ENCODE data around the gene ZBED6. TPM values are rescaled to one million over a fixed set of nuclear protein-coding genes. Genes with fewer than 3 reads are reported as not detected.

ZBED6 gene
- total and polyA plus RNA-seq, 9 of the 15 experiments (the other 6 are each of a cell fraction or from before 2014, with no cell fraction given) = 0.21 to 16.6 (median 5.0) TPM

DNA sequence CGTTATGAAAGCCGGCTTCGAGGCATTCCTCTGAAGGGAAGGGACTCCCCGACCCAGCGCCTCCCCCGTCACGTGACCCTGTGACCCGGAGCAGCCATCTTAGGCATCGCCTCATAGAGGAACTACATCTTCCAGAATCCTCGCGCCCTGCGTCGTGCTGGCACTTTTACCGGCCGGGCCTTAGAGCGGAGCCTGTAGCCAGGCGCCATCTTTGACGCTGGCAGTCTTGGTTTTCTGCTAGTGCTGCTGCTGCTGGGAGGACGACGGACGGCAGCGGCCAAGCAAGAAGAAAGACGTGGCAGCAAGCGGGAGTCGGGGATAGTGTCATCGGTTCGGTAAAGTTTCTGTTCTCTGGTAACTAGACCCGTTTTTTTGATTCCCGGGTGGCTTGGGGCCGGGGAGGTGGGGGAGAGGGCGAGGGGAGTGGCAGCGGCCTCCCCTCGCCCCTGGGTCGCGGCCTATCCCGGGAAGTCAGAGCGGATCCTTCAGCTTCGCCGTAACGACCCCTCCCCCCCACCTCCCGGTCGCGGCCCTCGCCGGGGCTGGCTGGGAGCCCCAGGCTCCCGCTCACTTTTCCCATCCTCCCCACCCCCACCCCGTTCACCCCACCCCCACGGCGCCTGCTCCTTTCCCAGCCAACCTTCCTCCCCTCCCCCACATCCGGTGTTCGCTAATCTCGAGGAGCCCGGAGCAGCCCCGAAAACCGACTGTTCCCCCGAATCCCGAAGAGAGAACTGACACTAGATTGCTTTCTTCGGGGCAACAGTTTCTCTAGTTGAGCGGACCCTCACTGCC is at the start of gene ZBED6, which contains the start of gene ZC3H11A (continued):
- TF ChIP-seq FOSL1 (tag; conservative IDR thresholded peaks at IDR 0.05) (peak; percentile 28), STAT5A (IDR thresholded peaks at IDR 0.05; ENCODE audit: borderline replicate concordance, low read length) (no peak), NFIX (CRISPR knock-in tag; IDR thresholded peaks at IDR 0.05; ENCODE audit: low read depth) (no peak), BCL6 (CRISPR knock-in tag; IDR thresholded peaks at IDR 0.05) (no peak), SP2 (IDR thresholded peaks at IDR 0.05; ENCODE audit: extremely low read depth, low read depth, low read length, poor library complexity, severe bottlenecking) (no peak), C11orf30 (IDR thresholded peaks at IDR 0.05; ENCODE audit: low read depth) (no peak), NRF1 (conservative IDR thresholded peaks at IDR 0.05 in 1 of 2, IDR thresholded peaks at IDR 0.05 in 1 of 2) (peak; percentile 72 to 79), PCBP1 (IDR thresholded peaks at IDR 0.05; ENCODE audit: low read depth, low read length, poor library complexity, severe bottlenecking) (peak; percentile 98)
- TF ChIP-seq, protein P1, sequence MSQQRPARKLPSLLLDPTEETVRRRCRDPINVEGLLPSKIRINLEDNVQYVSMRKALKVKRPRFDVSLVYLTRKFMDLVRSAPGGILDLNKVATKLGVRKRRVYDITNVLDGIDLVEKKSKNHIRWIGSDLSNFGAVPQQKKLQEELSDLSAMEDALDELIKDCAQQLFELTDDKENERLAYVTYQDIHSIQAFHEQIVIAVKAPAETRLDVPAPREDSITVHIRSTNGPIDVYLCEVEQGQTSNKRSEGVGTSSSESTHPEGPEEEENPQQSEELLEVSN (IDR thresholded peaks at IDR 0.05; ENCODE audit: borderline replicate concordance in 1 of 2, extremely low read depth in 1 of 2, insufficient read depth in 1 of 2, insufficient read length in 1 of 2, low read depth in 1 of 2, low read length in 1 of 2, poor library complexity in 1 of 2, severe bottlenecking in 1 of 2) = peak; percentile 71 to 85
- TF ChIP-seq, protein P2, sequence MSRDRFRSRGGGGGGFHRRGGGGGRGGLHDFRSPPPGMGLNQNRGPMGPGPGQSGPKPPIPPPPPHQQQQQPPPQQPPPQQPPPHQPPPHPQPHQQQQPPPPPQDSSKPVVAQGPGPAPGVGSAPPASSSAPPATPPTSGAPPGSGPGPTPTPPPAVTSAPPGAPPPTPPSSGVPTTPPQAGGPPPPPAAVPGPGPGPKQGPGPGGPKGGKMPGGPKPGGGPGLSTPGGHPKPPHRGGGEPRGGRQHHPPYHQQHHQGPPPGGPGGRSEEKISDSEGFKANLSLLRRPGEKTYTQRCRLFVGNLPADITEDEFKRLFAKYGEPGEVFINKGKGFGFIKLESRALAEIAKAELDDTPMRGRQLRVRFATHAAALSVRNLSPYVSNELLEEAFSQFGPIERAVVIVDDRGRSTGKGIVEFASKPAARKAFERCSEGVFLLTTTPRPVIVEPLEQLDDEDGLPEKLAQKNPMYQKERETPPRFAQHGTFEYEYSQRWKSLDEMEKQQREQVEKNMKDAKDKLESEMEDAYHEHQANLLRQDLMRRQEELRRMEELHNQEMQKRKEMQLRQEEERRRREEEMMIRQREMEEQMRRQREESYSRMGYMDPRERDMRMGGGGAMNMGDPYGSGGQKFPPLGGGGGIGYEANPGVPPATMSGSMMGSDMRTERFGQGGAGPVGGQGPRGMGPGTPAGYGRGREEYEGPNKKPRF (IDR thresholded peaks at IDR 0.05; ENCODE audit: low read depth, low read length) = no peak
- TF ChIP-seq, protein P3, sequence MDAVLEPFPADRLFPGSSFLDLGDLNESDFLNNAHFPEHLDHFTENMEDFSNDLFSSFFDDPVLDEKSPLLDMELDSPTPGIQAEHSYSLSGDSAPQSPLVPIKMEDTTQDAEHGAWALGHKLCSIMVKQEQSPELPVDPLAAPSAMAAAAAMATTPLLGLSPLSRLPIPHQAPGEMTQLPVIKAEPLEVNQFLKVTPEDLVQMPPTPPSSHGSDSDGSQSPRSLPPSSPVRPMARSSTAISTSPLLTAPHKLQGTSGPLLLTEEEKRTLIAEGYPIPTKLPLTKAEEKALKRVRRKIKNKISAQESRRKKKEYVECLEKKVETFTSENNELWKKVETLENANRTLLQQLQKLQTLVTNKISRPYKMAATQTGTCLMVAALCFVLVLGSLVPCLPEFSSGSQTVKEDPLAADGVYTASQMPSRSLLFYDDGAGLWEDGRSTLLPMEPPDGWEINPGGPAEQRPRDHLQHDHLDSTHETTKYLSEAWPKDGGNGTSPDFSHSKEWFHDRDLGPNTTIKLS (IDR thresholded peaks at IDR 0.05; ENCODE audit: borderline replicate concordance, low read depth) = peak; percentile 100
- TF ChIP-seq, protein P4, sequence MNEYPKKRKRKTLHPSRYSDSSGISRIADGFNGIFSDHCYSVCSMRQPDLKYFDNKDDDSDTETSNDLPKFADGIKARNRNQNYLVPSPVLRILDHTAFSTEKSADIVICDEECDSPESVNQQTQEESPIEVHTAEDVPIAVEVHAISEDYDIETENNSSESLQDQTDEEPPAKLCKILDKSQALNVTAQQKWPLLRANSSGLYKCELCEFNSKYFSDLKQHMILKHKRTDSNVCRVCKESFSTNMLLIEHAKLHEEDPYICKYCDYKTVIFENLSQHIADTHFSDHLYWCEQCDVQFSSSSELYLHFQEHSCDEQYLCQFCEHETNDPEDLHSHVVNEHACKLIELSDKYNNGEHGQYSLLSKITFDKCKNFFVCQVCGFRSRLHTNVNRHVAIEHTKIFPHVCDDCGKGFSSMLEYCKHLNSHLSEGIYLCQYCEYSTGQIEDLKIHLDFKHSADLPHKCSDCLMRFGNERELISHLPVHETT (CRISPR knock-in tag; conservative IDR thresholded peaks at IDR 0.05 in 1 of 2, IDR thresholded peaks at IDR 0.05 in 1 of 2) = peak in 1 of 2 experiments; percentile 89; a peak in 2 of 4 replicates
- TF ChIP-seq, protein P5, sequence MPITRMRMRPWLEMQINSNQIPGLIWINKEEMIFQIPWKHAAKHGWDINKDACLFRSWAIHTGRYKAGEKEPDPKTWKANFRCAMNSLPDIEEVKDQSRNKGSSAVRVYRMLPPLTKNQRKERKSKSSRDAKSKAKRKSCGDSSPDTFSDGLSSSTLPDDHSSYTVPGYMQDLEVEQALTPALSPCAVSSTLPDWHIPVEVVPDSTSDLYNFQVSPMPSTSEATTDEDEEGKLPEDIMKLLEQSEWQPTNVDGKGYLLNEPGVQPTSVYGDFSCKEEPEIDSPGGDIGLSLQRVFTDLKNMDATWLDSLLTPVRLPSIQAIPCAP (CRISPR knock-in tag; IDR thresholded peaks at IDR 0.05; ENCODE audit: borderline replicate concordance) = no peak
- TF ChIP-seq, protein P6, sequence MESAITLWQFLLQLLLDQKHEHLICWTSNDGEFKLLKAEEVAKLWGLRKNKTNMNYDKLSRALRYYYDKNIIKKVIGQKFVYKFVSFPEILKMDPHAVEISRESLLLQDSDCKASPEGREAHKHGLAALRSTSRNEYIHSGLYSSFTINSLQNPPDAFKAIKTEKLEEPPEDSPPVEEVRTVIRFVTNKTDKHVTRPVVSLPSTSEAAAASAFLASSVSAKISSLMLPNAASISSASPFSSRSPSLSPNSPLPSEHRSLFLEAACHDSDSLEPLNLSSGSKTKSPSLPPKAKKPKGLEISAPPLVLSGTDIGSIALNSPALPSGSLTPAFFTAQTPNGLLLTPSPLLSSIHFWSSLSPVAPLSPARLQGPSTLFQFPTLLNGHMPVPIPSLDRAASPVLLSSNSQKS (CRISPR knock-in tag; IDR thresholded peaks at IDR 0.05) = no peak
- TF ChIP-seq, protein P7, sequence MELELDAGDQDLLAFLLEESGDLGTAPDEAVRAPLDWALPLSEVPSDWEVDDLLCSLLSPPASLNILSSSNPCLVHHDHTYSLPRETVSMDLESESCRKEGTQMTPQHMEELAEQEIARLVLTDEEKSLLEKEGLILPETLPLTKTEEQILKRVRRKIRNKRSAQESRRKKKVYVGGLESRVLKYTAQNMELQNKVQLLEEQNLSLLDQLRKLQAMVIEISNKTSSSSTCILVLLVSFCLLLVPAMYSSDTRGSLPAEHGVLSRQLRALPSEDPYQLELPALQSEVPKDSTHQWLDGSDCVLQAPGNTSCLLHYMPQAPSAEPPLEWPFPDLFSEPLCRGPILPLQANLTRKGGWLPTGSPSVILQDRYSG (tag; conservative IDR thresholded peaks at IDR 0.05; ENCODE audit: low read depth) = no peak; the same call in 1 of the 2 replicates

Measured in K562 (cell line).